HG03342 (cell line): ENCODE results near the gene EPO.
"Not testable (repeated sequence)": the region's sequence is repeated elsewhere in the genome, so short reads cannot be mapped to it uniquely, and the experiment has no call there.

Experiments used
- ATAC-seq: cut with Tn5 transposase; IDR thresholded peaks from one replicate; pipeline ENCODE4 v1.9.1; 2021; ENCODE audit warnings: mild to moderate bottlenecking, moderate library complexity; ENCODE audit not compliant: unreplicated experiment

EPO gene

DNA sequence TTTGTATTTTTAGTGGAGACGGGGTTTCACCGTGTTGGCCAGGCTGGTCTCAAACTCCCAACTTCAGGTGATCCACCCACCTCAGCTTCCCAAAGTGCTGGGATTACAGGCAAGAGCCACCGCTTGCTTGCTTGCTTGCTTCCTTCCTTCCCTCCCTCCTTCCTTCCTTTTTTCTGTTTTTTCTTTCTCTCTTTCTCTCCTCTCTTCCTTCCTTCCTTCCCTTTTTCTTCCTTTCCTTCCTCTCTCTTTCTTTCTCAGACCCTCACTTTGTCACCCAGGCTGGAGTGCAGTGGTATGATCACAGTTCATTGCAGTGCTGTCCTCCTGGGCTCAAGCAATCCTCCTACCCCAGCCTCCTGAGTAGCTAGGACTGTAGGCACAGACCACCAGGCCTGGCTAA is 19.2 kb upstream of the EPO start:
- ATAC-seq, result not testable (repeated sequence)

DNA sequence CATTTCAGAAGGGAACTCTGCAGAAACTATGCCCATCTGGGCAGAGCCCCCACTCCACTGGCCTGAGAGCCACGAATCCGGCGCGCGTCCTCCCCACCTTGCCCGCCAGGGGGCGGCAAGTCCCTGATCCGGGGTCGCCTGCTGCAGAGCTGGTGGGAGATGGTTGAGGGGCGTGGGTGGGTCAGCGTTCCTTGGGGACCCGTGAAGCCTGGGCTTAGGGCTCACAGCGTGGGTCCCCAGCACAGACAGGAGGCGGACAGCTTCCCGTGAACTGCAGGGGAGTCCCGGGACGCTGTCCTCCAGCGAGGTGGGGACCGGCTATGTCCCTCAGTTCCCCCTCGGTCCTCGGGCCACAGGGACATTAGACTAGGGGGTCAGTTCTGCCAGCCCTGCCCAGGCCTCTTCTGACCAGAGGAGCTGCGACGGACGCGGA is 14.9 kb upstream of the EPO start:
- peak; percentile 62 for ATAC-seq

DNA sequence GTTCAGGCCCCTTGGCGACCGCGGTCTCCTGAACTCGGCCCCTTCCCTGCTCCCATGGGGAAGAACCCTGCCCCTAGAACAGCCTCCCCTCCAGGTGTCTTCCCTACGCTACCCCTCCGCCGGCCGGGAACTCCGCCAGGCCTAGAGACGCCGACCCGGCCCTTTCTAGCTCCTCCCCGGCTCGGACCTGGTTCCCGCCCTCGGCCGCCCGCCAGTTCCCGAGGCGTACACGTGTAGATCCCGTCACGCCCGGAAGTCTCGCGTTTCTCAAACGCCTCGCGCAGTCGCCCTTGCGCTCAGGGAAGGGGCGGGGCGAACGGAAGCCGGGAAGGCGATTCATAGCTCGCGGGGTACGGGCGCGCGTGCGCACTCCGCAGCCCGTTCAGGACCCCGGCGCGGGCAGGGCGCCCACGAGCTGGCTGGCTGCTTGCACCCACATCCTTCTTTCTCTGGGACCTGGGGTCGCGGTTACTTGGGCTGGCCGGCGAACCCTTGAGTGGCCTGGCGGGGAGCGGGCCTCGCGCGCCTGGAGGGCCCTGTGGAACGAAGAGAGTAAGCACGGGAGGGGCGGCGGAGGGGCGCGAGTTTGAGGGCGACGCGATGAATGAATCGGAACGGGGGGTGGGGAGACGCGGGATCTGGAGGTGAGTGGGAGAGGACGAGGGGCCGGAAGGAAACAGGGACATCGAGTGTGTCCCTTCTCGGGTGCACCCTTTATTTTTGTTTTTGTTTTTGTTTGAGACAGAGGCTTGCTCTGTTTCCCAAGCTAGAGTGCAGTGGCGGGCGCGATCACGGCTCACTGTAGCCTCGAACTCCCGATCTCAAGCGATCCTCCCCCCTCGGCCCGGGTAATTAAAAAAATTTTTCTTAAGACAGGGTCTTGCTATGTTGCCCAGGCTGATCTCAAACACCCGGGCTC is 14.3 kb upstream of the EPO start, which contains the start of gene POP7:
Gene POP7 (plus strand): TSS at position 369 of the 919 bp plus-strand sequence. CDS start 710 bp downstream, outside the sequence.
- peak; percentile 81 for ATAC-seq

DNA sequence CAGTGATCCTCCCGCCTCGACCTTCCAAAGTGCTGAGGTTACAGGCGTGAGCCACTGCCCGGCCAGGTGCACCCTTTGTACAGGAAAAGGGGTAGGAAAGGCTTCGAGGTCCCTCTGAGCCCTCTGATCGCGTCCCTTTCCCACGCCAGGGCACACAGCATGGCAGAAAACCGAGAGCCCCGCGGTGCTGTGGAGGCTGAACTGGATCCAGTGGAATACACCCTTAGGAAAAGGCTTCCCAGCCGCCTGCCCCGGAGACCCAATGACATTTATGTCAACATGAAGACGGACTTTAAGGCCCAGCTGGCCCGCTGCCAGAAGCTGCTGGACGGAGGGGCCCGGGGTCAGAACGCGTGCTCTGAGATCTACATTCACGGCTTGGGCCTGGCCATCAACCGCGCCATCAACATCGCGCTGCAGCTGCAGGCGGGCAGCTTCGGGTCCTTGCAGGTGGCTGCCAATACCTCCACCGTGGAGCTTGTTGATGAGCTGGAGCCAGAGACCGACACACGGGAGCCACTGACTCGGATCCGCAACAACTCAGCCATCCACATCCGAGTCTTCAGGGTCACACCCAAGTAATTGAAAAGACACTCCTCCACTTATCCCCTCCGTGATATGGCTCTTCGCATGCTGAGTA is 13.5 kb upstream of the EPO start:
- ATAC-seq, result no peak

DNA sequence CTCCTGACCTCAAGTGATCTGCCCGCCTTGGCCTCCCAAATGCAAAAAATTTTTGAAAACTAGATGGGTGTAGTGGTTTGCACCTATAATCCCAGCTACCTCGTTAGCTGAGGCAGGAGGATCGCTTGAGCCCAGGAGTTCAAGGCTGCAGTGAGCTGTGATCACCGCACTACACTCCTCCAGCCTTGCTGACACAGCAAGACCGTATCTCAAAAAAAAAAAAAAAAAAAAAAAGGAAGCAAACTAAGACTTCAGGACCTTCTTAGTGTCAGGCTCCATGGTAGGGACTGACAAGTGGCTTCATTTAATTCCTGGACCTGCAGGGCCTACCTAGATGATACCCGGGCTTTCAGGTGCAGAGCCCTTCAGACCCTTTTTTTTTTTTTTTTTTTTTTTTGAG is 11.9 kb upstream of the EPO start:
- no peak for ATAC-seq

DNA sequence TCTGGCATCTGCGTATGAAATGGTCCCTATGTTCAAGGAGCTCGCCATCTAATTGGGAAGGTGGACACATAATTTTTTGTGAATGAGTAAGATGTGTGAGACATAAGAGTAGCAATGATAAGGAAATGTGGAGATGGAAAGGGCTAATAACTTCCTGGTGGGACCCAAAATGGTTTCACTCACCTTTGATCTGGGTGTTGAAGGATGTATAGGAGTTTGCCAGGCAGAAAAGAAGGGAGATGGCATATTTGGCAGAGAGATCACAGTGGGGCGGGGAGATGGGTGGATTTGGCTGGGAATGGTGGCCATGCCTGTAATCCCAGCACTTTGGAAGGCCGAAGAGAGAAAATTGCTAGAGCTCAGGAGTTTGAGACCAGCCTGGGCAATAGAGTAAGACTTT is 9.8 kb upstream of the EPO start:
- no peak for ATAC-seq

DNA sequence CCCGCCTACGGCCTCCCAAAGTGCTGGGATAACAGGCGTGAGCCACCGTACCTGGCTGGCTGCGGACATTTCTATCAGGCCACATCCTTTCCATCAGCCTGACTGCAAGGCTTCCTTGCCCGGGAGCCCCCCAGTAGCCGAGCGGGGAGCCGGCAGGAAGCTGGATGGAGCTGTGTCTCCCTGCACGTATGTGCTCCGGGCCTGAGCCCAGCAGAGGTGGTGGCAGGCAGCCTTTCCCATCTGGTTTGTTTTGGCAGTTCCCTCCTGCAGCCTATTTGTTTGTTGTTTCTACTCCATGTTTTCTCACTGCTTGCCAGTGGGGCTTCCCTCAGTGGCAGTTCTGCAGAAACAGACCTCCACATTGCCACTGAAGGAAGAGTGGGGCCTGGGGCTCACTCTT is 8.9 kb upstream of the EPO start:
- no peak for ATAC-seq

DNA sequence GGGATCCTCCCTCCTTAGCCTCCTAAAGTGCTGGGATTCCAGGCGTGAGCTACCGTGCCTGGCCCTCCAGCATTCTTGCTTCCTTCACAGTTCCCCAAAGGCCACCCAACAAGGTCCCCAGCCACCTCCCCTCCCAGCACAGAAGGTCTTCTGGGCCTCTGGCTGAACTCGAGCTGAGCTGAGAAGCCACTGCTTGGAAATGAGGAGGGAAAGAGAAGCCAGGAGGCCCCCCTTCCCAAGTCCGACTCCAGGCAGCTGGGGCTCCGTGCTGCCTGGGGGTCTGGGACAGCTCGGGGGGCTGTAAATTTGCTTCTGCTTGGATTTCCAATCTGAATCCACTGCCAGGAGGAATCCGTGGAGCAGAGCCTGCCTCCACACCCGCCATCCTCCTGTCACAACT is 5.5 kb upstream of the EPO start:
- no peak for ATAC-seq

DNA sequence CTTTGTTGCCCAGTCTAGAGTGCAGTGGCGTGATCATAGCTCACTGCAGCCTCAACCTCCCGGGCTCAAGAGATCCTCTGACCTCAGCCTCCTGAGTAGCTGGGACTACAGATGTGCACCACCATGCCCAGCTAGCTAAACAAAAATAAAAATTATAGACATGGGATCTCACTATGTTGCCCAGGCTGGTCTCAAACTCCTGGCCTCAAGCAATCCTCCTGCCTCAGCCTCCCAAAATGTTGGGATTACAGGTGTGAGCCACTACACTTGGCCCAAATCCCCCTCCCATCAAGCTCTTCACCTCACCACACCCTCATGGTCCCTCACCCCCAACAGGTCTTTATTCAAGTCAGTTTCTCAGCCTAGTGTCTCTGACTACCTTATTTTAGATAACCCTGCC is 3.2 kb upstream of the EPO start:
- ATAC-seq, result not testable (repeated sequence)

DNA sequence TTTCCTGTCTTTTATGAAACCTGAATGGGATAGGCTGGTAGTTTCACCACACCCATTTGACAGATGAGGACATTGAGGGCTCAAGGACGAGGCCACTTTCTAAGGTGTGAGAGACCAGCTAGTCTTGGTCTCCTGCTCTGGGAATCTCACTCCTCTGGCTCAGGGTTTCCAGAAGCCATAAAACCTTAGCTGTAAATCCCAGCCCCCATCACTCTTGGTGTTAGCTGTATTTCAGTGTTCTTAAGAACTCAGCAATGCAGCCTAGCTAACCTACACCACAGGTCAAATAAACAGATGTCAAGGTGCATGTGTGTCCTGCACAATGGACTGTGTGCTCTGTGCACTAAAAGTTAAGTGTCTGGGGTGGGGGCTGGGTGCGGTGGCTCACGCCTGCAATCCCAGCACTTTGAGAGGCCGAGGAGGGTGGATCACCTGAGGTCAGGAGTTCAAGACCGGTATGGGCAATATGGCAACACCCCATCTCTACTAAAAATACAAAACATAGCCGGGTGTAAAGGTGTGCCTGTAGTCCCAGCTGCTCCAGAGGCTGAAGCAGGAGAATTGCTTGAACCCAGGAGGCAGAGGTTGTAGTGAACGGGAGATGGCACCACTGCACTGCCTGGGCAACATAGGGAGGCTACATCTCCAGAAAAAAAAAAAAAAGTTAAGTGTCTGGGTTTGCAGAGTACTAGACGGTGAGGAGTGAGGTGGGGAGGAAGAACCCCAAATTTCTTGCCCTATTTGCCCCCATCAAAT is 567 bp upstream of the EPO start:
- no peak for ATAC-seq

DNA sequence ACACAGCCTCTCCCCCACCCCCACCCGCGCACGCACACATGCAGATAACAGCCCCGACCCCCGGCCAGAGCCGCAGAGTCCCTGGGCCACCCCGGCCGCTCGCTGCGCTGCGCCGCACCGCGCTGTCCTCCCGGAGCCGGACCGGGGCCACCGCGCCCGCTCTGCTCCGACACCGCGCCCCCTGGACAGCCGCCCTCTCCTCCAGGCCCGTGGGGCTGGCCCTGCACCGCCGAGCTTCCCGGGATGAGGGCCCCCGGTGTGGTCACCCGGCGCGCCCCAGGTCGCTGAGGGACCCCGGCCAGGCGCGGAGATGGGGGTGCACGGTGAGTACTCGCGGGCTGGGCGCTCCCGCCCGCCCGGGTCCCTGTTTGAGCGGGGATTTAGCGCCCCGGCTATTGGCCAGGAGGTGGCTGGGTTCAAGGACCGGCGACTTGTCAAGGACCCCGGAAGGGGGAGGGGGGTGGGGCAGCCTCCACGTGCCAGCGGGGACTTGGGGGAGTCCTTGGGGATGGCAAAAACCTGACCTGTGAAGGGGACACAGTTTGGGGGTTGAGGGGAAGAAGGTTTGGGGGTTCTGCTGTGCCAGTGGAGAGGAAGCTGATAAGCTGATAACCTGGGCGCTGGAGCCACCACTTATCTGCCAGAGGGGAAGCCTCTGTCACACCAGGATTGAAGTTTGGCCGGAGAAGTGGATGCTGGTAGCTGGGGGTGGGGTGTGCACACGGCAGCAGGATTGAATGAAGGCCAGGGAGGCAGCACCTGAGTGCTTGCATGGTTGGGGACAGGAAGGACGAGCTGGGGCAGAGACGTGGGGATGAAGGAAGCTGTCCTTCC is 620 bp downstream of the EPO start:
- ATAC-seq, result no peak

DNA sequence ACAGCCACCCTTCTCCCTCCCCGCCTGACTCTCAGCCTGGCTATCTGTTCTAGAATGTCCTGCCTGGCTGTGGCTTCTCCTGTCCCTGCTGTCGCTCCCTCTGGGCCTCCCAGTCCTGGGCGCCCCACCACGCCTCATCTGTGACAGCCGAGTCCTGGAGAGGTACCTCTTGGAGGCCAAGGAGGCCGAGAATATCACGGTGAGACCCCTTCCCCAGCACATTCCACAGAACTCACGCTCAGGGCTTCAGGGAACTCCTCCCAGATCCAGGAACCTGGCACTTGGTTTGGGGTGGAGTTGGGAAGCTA is 1.2 kb downstream of the EPO start:
- no peak for ATAC-seq

DNA sequence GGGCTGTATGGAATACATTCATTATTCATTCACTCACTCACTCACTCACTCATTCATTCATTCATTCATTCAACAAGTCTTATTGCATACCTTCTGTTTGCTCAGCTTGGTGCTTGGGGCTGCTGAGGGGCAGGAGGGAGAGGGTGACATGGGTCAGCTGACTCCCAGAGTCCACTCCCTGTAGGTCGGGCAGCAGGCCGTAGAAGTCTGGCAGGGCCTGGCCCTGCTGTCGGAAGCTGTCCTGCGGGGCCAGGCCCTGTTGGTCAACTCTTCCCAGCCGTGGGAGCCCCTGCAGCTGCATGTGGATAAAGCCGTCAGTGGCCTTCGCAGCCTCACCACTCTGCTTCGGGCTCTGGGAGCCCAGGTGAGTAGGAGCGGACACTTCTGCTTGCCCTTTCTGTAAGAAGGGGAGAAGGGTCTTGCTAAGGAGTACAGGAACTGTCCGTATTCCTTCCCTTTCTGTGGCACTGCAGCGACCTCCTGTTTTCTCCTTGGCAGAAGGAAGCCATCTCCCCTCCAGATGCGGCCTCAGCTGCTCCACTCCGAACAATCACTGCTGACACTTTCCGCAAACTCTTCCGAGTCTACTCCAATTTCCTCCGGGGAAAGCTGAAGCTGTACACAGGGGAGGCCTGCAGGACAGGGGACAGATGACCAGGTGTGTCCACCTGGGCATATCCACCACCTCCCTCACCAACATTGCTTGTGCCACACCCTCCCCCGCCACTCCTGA is 2.4 kb downstream of the EPO start:
- ATAC-seq, result no peak

DNA sequence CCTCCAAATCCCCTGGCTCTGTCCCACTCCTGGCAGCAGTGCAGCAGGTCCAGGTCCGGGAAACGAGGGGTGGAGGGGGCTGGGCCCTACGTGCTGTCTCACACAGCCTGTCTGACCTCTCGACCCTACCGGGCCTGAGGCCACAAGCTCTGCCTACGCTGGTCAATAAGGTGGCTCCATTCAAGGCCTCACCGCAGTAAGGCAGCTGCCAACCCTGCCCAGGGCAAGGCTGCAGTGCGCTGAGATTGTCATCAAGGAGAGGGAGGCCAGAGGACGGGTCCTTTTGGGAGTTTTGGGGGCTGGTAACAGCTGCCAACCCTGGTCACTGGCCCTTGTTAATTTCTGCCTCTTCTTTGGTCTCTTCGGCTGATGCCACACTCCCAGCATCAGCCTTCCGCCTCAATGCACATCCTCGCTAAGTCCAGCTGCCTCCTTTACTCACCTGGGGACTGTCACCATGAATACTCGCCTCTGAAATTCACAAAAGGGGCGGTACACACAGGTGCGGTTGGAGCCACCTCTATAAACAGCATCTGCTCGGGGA is 3.5 kb downstream of the EPO start:
- ATAC-seq, result no peak

DNA sequence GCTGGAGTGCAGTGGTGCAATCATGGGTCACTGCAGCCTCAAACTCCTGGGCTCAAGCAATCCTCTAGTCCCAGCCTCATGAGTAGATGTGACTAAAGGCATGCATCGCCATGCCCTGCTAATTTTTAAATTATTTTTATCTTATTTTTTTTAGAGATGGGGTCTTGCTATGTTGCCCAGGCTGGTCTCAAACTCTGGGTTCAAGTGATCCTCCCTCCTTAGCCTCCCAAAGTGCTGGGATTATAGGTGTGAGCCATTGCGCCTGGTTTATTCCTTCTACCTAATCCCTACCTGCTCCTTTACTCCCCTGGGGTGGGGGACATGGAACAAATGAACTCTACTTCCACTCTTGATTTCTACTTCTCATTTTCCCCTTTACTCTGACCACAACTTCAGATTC is 4.1 kb downstream of the EPO start:
- ATAC-seq, result not testable (repeated sequence)

DNA sequence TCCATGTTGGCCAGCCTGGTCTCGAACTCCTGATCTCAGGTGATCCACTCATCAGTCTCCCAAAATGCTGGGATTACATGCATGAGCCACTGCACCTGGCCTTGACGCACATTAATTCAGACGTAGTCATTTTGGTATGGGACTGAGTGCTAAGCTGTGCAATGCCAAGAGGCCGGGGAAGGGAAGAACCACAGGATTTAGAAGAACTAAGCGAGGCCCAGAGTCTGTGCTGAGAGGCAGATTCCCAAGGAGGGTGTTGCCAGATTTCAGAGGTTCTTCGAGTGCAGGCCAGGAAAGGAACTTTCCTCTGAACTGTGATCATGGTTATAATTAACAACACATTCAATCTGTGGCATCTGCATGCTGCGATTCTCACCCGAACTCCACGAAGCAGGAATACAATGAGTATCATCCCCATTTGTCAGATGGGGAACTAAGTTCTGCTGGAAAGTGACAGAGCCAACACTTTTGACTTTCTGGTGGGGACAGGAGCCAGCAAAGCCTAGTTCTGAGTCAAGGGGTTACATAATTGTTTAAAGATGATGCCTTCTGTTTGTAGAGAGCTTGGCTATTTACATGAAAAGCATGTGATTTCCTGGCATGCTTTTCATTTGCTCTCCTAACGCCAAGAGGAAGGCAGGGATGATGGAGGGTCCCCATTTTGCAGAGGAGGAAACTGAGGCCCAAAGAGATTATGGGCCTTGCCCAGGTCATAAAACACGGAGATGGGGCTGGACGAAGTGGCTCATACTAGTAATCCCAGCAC is 6.9 kb downstream of the EPO start:
- no peak for ATAC-seq

DNA sequence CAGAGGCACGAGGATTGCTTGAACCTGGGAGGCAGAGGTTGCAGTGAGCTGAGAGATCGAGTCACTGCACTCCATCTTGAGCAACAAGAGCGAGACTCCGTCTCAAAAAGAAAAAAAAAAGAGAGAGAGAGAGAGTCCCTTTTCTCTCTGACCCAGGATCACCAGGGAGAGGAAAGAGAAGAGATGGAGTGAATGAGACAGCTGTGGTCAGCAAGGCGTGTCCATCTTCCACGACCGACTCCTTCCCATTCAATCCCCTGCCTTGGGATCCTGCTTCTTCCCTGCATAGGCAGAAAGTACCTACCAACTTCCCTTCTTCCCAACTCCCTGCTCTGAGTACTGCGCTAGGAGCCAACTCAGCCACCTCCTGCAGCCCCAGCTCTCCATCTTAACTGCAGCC is 7.9 kb downstream of the EPO start:
- ATAC-seq, result no peak

DNA sequence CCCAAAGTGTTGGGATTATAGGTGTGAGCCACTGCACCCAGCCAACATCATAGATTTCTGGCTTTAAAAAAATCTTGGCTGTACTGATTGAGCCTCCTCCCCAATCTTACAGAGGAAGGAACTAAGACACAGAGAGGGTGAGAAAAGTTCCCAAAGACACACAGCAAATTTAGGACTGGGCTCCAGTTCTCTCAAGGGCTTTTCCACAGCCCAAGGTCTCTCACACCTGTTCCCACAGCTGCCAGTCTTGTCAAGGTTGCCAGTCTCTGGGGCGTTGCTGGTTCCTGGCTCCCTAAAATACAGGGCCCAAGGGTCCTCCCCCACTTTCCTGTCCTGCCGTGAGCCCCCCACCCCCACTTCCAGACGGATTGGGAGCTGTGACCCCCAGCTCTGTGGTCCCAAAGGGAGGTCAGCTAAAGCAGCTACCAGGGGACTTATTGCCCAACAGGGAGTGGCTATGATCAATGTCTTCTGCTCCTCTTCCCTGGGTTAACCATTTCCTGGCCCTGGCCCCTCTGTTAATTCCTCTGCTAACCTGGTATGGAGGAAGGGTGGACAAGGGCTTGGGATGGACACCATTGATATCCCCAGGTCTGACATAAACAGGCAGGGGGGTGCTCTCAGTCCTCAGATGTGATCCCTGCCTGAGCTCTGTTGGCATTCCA is 10.0 kb downstream of the EPO start:
- ATAC-seq, result no peak
